ENCODE results near the gene TEX29.

The TEX29 gene

GRCh38 chr13:111328574-111329410, 8.3 kb downstream of the TEX29 start:
- no peak for DNase-seq (ENCODE audit: low spot score)
- ChIA-PET CTCF (interaction anchor here (0.6 kb wide), 1 partner anchor 43 kb away, joined by 3 read pairs; no protein-coding TSS in a partner anchor), POLR2A (ENCODE audit: low non-redundant PET) (no interaction called here)
- no peak overlapping the region for H3K27ac ChIP-seq
- TF ChIP-seq CTCF (conservative IDR thresholded peaks at IDR 0.05; ENCODE audit: low read depth): no peak

- no peak overlapping the region for H3K27ac ChIP-seq
- CTCF ChIA-PET: interaction anchor here (0.7 kb wide), 1 partner anchor 21 kb away, joined by 3 read pairs; no protein-coding TSS in a partner anchor
- no peak for DNase-seq (ENCODE audit: low spot score)
- no peak for TF ChIP-seq CTCF (conservative IDR thresholded peaks at IDR 0.05; ENCODE audit: low read depth)
- POLR2A ChIA-PET (ENCODE audit: low non-redundant PET): no interaction called here
Observed at GRCh38 chr13:111329641-111330040, 9.2 kb downstream of the TEX29 start.

- ChIA-PET POLR2A (ENCODE audit: low non-redundant PET) (no interaction called here), CTCF (interaction anchor here (0.7 kb wide), 1 partner anchor 21 kb away, joined by 3 read pairs; no protein-coding TSS in a partner anchor)
- no peak overlapping the region for H3K27ac ChIP-seq
Observed at GRCh38 chr13:111330066-111330610, 9.7 kb downstream of the TEX29 start.

GRCh38 chr13:111335298-111335697, 14.9 kb downstream of the TEX29 start:
- CTCF ChIA-PET: no interaction called here

More at GRCh38 chr13:111330066-111330610, 9.7 kb downstream of the TEX29 start:
- no peak for TF ChIP-seq CTCF (conservative IDR thresholded peaks at IDR 0.05; ENCODE audit: low read depth)
- no peak for DNase-seq (ENCODE audit: low spot score)

GRCh38 chr13:111336666-111337065, 16.2 kb downstream of the TEX29 start:
- DNase-seq (ENCODE audit: low spot score): no peak
- POLR2A ChIA-PET (ENCODE audit: low non-redundant PET): no interaction called here
- no peak for TF ChIP-seq CTCF (conservative IDR thresholded peaks at IDR 0.05; ENCODE audit: low read depth)
- CTCF ChIA-PET: no interaction called here
- no peak overlapping the region for H3K27ac ChIP-seq

More at GRCh38 chr13:111335298-111335697, 14.9 kb downstream of the TEX29 start:
- H3K27ac ChIP-seq: no peak overlapping the region
- TF ChIP-seq CTCF (conservative IDR thresholded peaks at IDR 0.05; ENCODE audit: low read depth): no peak
- no peak for DNase-seq (ENCODE audit: low spot score)
- POLR2A ChIA-PET (ENCODE audit: low non-redundant PET): no interaction called here

- ChIA-PET CTCF (no interaction called here), POLR2A (ENCODE audit: low non-redundant PET) (no interaction called here)
- peak; percentile 52 for DNase-seq (ENCODE audit: low spot score)
- no peak overlapping the region for H3K27ac ChIP-seq
- no peak for TF ChIP-seq CTCF (conservative IDR thresholded peaks at IDR 0.05; ENCODE audit: low read depth)
Observed at GRCh38 chr13:111337206-111337605, 16.8 kb downstream of the TEX29 start.

Measured in RWPE1 (cell line).